Endothelial cell of umbilical vein (primary cell): ENCODE measurements around the gene KCNQ5. TPM values are rescaled to one million over a fixed set of nuclear protein-coding genes. Genes with fewer than 3 reads are reported as not detected.

Experiments used
- BruUV-seq: library from RNA; stranded (reverse); fragments of 400-500 nt; replicated peaks from 2 replicates; lab custom pipeline; 2021; lab: Mats Ljungman, UMichigan
- CTCF ChIA-PET: fragments of 300-600, 350-600 bp; sonication (Branson Sonifier 250); formaldehyde crosslinking; loops from one replicate; lab custom pipeline; 2021; ENCODE audit warnings: antibody characterized with exemption, inconsistent platforms; lab: Charles Lee
- POLR2A ChIA-PET: fragments of 300-600, 350-600 bp; sonication (Branson Sonifier 250); formaldehyde crosslinking; loops from one replicate; lab custom pipeline; 2021; ENCODE audit warnings: antibody characterized with exemption, inconsistent platforms; lab: Charles Lee
- DNase-seq: peaks from one replicate; pipeline ENCODE4 v3.0.0-alpha.2; 2011; ENCODE audit warnings: low read depth, low spot score
- FAIRE-seq: peaks from 2 replicates; lab custom pipeline; 2011; peaks lifted over from hg19 to GRCh38; lab: Jason Lieb, UNC
- H2AFZ ChIP-seq: 2 replicates; pipeline ENCODE4 v1.6.0; 2012; ENCODE audit warnings: low read depth, low read length, control low read depth, inconsistent platforms
- H3K27ac ChIP-seq: 2 replicates; pipeline ENCODE4 v1.5.1; 2011; ENCODE audit warnings: low read depth, mild to moderate bottlenecking, control low read depth, low read length, moderate library complexity; ENCODE audit not compliant: insufficient read depth
- H3K27me3 ChIP-seq, 2 experiments: 2 replicates each; pipeline versions ENCODE4 v1.6.0 to v1.6.1; 2011; ENCODE audit warnings: low read length in 2 of 2, mixed read lengths in 1 of 2; ENCODE audit not compliant: control insufficient read depth in 2 of 2, insufficient read depth in 2 of 2
- H3K36me3 ChIP-seq, 2 experiments: 2 replicates in 1 of 2; 3 replicates in 1 of 2; pipeline ENCODE4 v1.5.1; 2011; ENCODE audit warnings: low read length in 2 of 2, mild to moderate bottlenecking in 1 of 2, moderate library complexity in 1 of 2; ENCODE audit not compliant: control insufficient read depth in 2 of 2, insufficient read depth in 2 of 2; ENCODE audit errors: extremely low read depth in 1 of 2
- H3K4me1 ChIP-seq: 3 replicates; pipeline ENCODE4 v1.5.1; 2011; ENCODE audit warnings: mild to moderate bottlenecking, low read length; ENCODE audit not compliant: control insufficient read depth, insufficient read depth; ENCODE audit errors: extremely low read depth
- H3K4me2 ChIP-seq: 2 replicates; pipeline ENCODE4 v1.6.1; 2011; ENCODE audit warnings: low read length, control low read depth, mixed read lengths; ENCODE audit not compliant: insufficient read depth
- H3K4me3 ChIP-seq, 3 experiments: fragments of 200-600 bp in 1 of 3; sonication (generic), shearing (Covaris generic) in 1 of 3; replicated peaks in 1 of 3; 2 replicates each; pipeline ENCODE4 v1.5.1; 2011 to 2016; ENCODE audit warnings: control low read depth in 3 of 3, low read length in 3 of 3, mild to moderate bottlenecking in 2 of 3, inconsistent platforms in 1 of 3, low read depth in 1 of 3, moderate library complexity in 1 of 3; ENCODE audit not compliant: insufficient read depth in 1 of 3
- H3K79me2 ChIP-seq: 2 replicates; pipeline ENCODE4 v1.6.0; 2012; ENCODE audit warnings: low read length, inconsistent platforms; ENCODE audit not compliant: control insufficient read depth, insufficient read depth
- H3K9ac ChIP-seq: replicated peaks from 2 replicates; pipeline ENCODE3; 2011; ENCODE audit warnings: low read length, control low read depth; ENCODE audit not compliant: insufficient read depth; ENCODE audit errors: extremely low read depth
- H3K9me1 ChIP-seq: replicated peaks from 3 replicates; pipeline ENCODE4 v1.6.0; 2011; ENCODE audit warnings: mild to moderate bottlenecking, low read length; ENCODE audit not compliant: control insufficient read depth, insufficient read depth; ENCODE audit errors: extremely low read depth
- H3K9me3 ChIP-seq: replicated peaks from 2 replicates; pipeline ENCODE4 v1.5.1; 2012; ENCODE audit warnings: low read length, inconsistent platforms; ENCODE audit not compliant: control insufficient read depth, insufficient read depth
- H4K20me1 ChIP-seq: replicated peaks from 2 replicates; pipeline ENCODE3; 2011; ENCODE audit warnings: mild to moderate bottlenecking, low read length; ENCODE audit not compliant: control insufficient read depth, insufficient read depth; ENCODE audit errors: extremely low read depth
- CTCF ChIP-seq, 2 donors: IDR thresholded peaks; 1 replicate in 1 of 2; 2 replicates in 1 of 2; pipeline ENCODE4 v1.5.1; 2011; ENCODE audit warnings: low read length in 2 of 2, mild to moderate bottlenecking in 2 of 2, moderate library complexity in 2 of 2, control low read depth in 1 of 2, inconsistent platforms in 1 of 2, low read depth in 1 of 2; ENCODE audit not compliant: insufficient read depth in 1 of 2; ENCODE audit errors: extremely low read depth in 1 of 2
- EZH2 ChIP-seq: IDR thresholded peaks from 2 replicates; pipeline ENCODE4 v1.6.1; 2012; ENCODE audit warnings: borderline replicate concordance, low read depth, mild to moderate bottlenecking, moderate library complexity, low read length, inconsistent platforms; ENCODE audit not compliant: severe bottlenecking
- FOS ChIP-seq: IDR thresholded peaks from 2 replicates; pipeline ENCODE4 v1.6.1; 2011; ENCODE audit warnings: mild to moderate bottlenecking, low read length, moderate library complexity, borderline replicate concordance; ENCODE audit not compliant: insufficient read depth
- GATA2 ChIP-seq: IDR thresholded peaks from 2 replicates; pipeline ENCODE4 v1.7.0; 2011; ENCODE audit warnings: low read depth, mild to moderate bottlenecking, moderate library complexity, mixed read lengths, low read length; ENCODE audit not compliant: insufficient read length, insufficient read depth
- JUN ChIP-seq: IDR thresholded peaks from 2 replicates; pipeline ENCODE4 v1.6.1; 2011; ENCODE audit warnings: borderline replicate concordance, low read depth; ENCODE audit not compliant: insufficient read length, insufficient read depth
- MAX ChIP-seq: IDR thresholded peaks from 2 replicates; pipeline ENCODE4 v1.6.1; 2011; ENCODE audit not compliant: insufficient read depth, insufficient read length
- MYC ChIP-seq: IDR thresholded peaks from one replicate; pipeline ENCODE4 v1.6.1; 2011; ENCODE audit warnings: mild to moderate bottlenecking, low read depth, low read length
- POLR2A ChIP-seq: IDR thresholded peaks from 2 replicates; pipeline ENCODE4 v1.6.1; 2012; ENCODE audit warnings: low read depth, mild to moderate bottlenecking, control low read depth, low read length
- POLR2AphosphoS5 ChIP-seq: IDR thresholded peaks from 2 replicates; pipeline ENCODE4 v1.6.1; 2012; ENCODE audit warnings: low read depth, mild to moderate bottlenecking, control low read depth, low read length, moderate library complexity; ENCODE audit not compliant: insufficient read depth
- dilution Hi-C: fragments of 300-500 bp; cut with MboI; formaldehyde crosslinking; loops from one replicate; pipeline ENCODE4 v1.15.0; 2019; ENCODE audit warnings: low sequenced_read_pairs; ENCODE audit not compliant: extremely low pct_ligation_motif_present
- intact Hi-C: fragments of 100-400 bp; cut with micrococcal nuclease; formaldehyde crosslinking; loops from one replicate; pipeline ENCODE4 v1.10.0; 2022
- polyA plus RNA-seq, 4 experiments: library from polyadenylated mRNA; depleted of rRNA in 3 of 4; stranded (reverse) in 3 of 4; unstranded in 1 of 4; fragments of >200 nt; gene quantifications; 2 replicates each; pipeline versions ENCODE4 v1.2.1 to v1.2.3, GENCODE V29; 2011 to 2012; ENCODE audit warnings: missing spikeins in 1 of 4
- total RNA-seq: library from RNA; stranded (reverse); gene quantifications from 2 replicates; pipeline ENCODE4 v1.2.3, GENCODE V29; 2021

Gene KCNQ5
- total and polyA plus RNA-seq, 2 donors (not counting 3 experiments of a cell fraction or from before 2014, with no cell fraction given): 0.22 TPM; not detected in 1

GRCh38 chr6:73176057-73176456 is 554.2 kb downstream of the KCNQ5 start:
- no peak for FAIRE-seq
- H3K4me1 ChIP-seq: no peaks in the 10 kb centered on the region

GRCh38 chr6:73177221-73177944 is 555.5 kb downstream of the KCNQ5 start:
- Histone ChIP-seq H3K36me3 (no peaks in the 10 kb centered on the region), H3K9ac (no peak overlapping the region), H3K4me3 (no peak overlapping the region), H2AFZ (no peak overlapping the region), H3K79me2 (no peaks in the 10 kb centered on the region), H3K27me3 (peaks cover 8 to 11% of the 10 kb centered on the region in 2 experiments), H3K9me1 (no peaks in the 10 kb centered on the region), H3K9me3 (no peaks in the 10 kb centered on the region), H3K4me2 (no peak overlapping the region), H3K27ac (no peak overlapping the region), H3K4me1 (no peaks in the 10 kb centered on the region), H4K20me1 (no peaks in the 10 kb centered on the region)
- POLR2A ChIA-PET: no interaction called here
- CTCF ChIA-PET: interaction anchor here (1.1 kb wide), 1 partner anchor 149 kb away, joined by 3 read pairs; no protein-coding TSS in a partner anchor
- FAIRE-seq (no peak), DNase-seq (no peak)
- dilution Hi-C loops: no loop called here
- TF ChIP-seq EZH2 (no peak), MAX (no peak), POLR2A (no peak), MYC (no peak), GATA2 (no peak), CTCF (IDR thresholded peaks at IDR 0.05; ENCODE audit: extremely low read depth in 1 of 2, insufficient read depth in 1 of 2, low read depth in 1 of 2, low read length in 2 of 2) (no peak), JUN (no peak), POLR2AphosphoS5 (no peak), FOS (no peak)
- intact Hi-C loops: no loop called here
- no TSS peak for BruUV-seq

More at GRCh38 chr6:73176057-73176456, 554.2 kb downstream of the KCNQ5 start:
- no peak overlapping the region for H3K9ac ChIP-seq
- POLR2A ChIA-PET: no interaction called here
- CTCF ChIA-PET: no interaction called here
- intact Hi-C loops: no loop called here
- H4K20me1 ChIP-seq: no peaks in the 10 kb centered on the region
- H3K27me3 ChIP-seq: peaks cover 6 to 7% of the 10 kb centered on the region in 2 experiments
- dilution Hi-C loops: no loop called here
- no peaks in the 10 kb centered on the region for H3K36me3 ChIP-seq
- no TSS peak for BruUV-seq
- no peak for DNase-seq
- TF ChIP-seq GATA2 (no peak), MAX (no peak), FOS (no peak), POLR2A (no peak)
- H3K4me3 ChIP-seq: no peak overlapping the region
- H3K9me1 ChIP-seq: no peaks in the 10 kb centered on the region
- H3K9me3 ChIP-seq: no peaks in the 10 kb centered on the region
- no peaks in the 10 kb centered on the region for H3K79me2 ChIP-seq
- H2AFZ ChIP-seq: no peak overlapping the region
- H3K4me2 ChIP-seq: no peak overlapping the region
- no peak overlapping the region for H3K27ac ChIP-seq
